OCI-LY1 (cell line): Measurements from ENCODE around the gene LRRC72.

ENCODE experiments used
- H2AFZ ChIP-seq: fragments of 200-600 bp; sonication (generic), shearing (Covaris generic); 2 replicates; pipeline ENCODE4 v1.6.0; 2014; ENCODE audit warnings: antibody characterized with exemption, mild to moderate bottlenecking, low read length
- H3F3A ChIP-seq: fragments of 200-600 bp; sonication (generic), shearing (Covaris generic); 2 replicates; pipeline ENCODE4 v1.6.0; 2014; ENCODE audit warnings: mild to moderate bottlenecking, antibody characterized with exemption, low read length, moderate library complexity; ENCODE audit not compliant: insufficient read depth
- H3K27ac ChIP-seq: fragments of 200-600 bp; sonication (generic); 2 replicates; pipeline ENCODE4 v1.5.1; 2014; ENCODE audit warnings: low read length, mixed run types, mild to moderate bottlenecking, low read depth; ENCODE audit not compliant: poor library complexity, severe bottlenecking
- H3K27me3 ChIP-seq: fragments of 200-600 bp; sonication (generic); 2 replicates; pipeline ENCODE4 v1.6.0; 2014; ENCODE audit warnings: antibody characterized with exemption, mild to moderate bottlenecking, low read length, moderate library complexity; ENCODE audit not compliant: insufficient read depth
- H3K36me3 ChIP-seq: fragments of 200-600 bp; sonication (generic); 2 replicates; pipeline ENCODE4 v1.6.1; 2014; ENCODE audit warnings: mild to moderate bottlenecking, antibody characterized with exemption, low read length, moderate library complexity, mixed read lengths; ENCODE audit not compliant: insufficient read depth
- H3K4me1 ChIP-seq: fragments of 200-600 bp; sonication (generic); 2 replicates; pipeline ENCODE4 v1.5.1; 2014; ENCODE audit warnings: mild to moderate bottlenecking, low read length, moderate library complexity; ENCODE audit not compliant: insufficient read depth, severe bottlenecking
- H3K4me2 ChIP-seq: fragments of 200-600 bp; sonication (generic), shearing (Covaris generic); 2 replicates; pipeline ENCODE4 v1.6.1; 2014; ENCODE audit warnings: low read length
- H3K4me3 ChIP-seq: fragments of 200-600 bp; sonication (generic); 2 replicates; pipeline ENCODE4 v1.5.1; 2014; ENCODE audit warnings: low read length, low read depth, mild to moderate bottlenecking, mixed read lengths; ENCODE audit not compliant: poor library complexity, severe bottlenecking
- H3K79me2 ChIP-seq: fragments of 200-600 bp; shearing (Covaris generic); 2 replicates; pipeline ENCODE4 v1.6.1; 2016; ENCODE audit warnings: mixed run types, low read length, mixed read lengths; ENCODE audit not compliant: insufficient read depth
- H3K9ac ChIP-seq: fragments of 200-600 bp; sonication (generic), shearing (Covaris generic); 2 replicates; pipeline ENCODE4 v1.6.1; 2014; ENCODE audit warnings: mild to moderate bottlenecking, low read length, mixed read lengths
- H3K9me2 ChIP-seq: fragments of 200-600 bp; sonication (generic), shearing (Covaris generic); 2 replicates; pipeline ENCODE4 v1.6.1; 2014; ENCODE audit warnings: low read depth, mild to moderate bottlenecking, low read length, mixed read lengths
- H3K9me3 ChIP-seq: fragments of 200-600 bp; shearing (Covaris generic); 2 replicates; pipeline ENCODE4 v1.6.1; 2014; ENCODE audit warnings: low read length, mixed read lengths
- H4K20me1 ChIP-seq: fragments of 200-600 bp; sonication (generic), shearing (Covaris generic); 2 replicates; pipeline ENCODE4 v1.6.0; 2016; ENCODE audit warnings: mild to moderate bottlenecking, low read length; ENCODE audit not compliant: insufficient read depth
- EZH2 ChIP-seq: fragments of 200-600 bp; sonication (generic), shearing (Covaris generic); IDR thresholded peaks from 2 replicates; pipeline ENCODE4 v1.8.0; 2017; ENCODE audit warnings: borderline replicate concordance, mixed run types, mild to moderate bottlenecking, antibody characterized with exemption, low read length, moderate library complexity, mixed read lengths
- TF ChIP-seq, protein P1 (sequence below): fragments of 200-600 bp; sonication (generic), shearing (Covaris generic); IDR thresholded peaks from 2 replicates; pipeline ENCODE4 v1.5.1; 2017; ENCODE audit warnings: mild to moderate bottlenecking, antibody characterized with exemption, low read length, moderate library complexity, mixed read lengths

The LRRC72 gene

GRCh38 chr7:16556359-16556758 lies 29.7 kb downstream of the LRRC72 start:
- no peak overlapping the region for H3K4me3 ChIP-seq
- no peaks in the 10 kb centered on the region for H3K9me3 ChIP-seq
- H3K4me1 ChIP-seq = no peaks in the 10 kb centered on the region
- H3K36me3 ChIP-seq = no peaks in the 10 kb centered on the region
- TF ChIP-seq, protein P1, sequence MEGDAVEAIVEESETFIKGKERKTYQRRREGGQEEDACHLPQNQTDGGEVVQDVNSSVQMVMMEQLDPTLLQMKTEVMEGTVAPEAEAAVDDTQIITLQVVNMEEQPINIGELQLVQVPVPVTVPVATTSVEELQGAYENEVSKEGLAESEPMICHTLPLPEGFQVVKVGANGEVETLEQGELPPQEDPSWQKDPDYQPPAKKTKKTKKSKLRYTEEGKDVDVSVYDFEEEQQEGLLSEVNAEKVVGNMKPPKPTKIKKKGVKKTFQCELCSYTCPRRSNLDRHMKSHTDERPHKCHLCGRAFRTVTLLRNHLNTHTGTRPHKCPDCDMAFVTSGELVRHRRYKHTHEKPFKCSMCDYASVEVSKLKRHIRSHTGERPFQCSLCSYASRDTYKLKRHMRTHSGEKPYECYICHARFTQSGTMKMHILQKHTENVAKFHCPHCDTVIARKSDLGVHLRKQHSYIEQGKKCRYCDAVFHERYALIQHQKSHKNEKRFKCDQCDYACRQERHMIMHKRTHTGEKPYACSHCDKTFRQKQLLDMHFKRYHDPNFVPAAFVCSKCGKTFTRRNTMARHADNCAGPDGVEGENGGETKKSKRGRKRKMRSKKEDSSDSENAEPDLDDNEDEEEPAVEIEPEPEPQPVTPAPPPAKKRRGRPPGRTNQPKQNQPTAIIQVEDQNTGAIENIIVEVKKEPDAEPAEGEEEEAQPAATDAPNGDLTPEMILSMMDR = no peak
- TF ChIP-seq EZH2 = no peak
- H3K9me2 ChIP-seq = no peaks in the 10 kb centered on the region
- H3F3A ChIP-seq = no peaks in the 10 kb centered on the region
- no peaks in the 10 kb centered on the region for H4K20me1 ChIP-seq
- no peak overlapping the region for H2AFZ ChIP-seq
- no peaks in the 10 kb centered on the region for H3K27me3 ChIP-seq
- H3K4me2 ChIP-seq = no peak overlapping the region
- H3K79me2 ChIP-seq = no peaks in the 10 kb centered on the region
- H3K9ac ChIP-seq = no peak overlapping the region
- no peak overlapping the region for H3K27ac ChIP-seq

DNA sequence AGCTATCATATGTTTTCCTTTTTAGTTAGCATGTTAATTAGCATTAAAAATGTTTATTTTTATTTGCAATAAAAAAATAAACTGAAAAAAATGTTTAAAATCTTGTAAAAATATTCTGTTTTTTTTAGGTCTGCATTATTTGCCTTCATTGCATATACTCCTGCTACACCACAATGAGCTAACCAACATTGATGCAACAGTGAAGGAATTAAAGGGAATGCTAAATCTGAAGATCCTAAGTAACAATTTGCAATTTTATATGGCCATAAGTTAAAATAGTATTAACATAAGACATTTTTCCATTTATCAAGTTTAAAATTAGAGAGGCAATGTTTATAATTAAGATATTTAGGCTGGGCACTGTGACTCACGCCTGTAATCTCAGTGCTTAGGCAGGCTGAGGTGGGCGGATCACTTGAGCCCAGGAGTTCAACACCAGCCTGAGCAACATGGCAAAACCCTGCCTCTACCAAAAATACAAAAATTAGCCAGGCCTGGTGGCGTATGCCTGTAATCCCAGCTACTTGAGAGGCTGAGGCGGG lies 32.2 kb downstream of the LRRC72 start:
- TF ChIP-seq EZH2 = no peak
- TF ChIP-seq, protein P1 = no peak
- Histone ChIP-seq H3K9me2 (no peaks in the 10 kb centered on the region), H3K4me1 (no peaks in the 10 kb centered on the region)

DNA sequence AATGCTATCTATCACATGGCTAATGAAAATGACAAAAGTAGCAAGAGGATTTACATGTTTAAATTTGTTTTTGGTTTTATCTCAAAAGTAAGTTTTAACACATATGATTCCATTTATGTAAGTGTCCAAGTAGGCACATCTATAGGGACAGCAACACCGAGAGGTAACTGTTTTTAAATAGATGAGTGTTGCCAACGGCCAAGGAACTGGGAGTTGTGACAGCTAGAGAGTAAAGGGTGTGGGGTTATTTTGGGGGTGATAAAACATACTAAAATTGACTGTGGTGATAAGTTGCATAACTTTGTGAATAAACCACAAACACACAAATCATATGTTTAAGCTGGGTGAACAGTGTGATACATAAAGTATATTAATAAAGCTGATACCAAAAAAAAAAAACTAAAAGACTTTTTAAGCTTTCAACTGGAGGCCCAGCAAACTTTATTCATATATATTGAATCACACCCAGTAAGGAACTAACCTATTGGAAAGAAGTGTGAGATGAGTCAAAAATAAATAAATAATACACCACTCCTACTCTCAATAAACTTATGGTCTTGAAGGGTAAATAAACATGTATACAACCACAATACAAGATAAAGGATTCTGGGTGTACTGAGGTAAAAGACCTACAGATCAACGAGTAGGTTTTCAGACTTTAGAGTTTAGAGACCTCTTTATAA lies 33.0 kb downstream of the LRRC72 start:
- no peaks in the 10 kb centered on the region for H3F3A ChIP-seq
- H3K4me3 ChIP-seq = no peak overlapping the region
- H3K27ac ChIP-seq = no peak overlapping the region
- no peaks in the 10 kb centered on the region for H3K4me1 ChIP-seq
- H3K9me3 ChIP-seq = no peaks in the 10 kb centered on the region
- H3K27me3 ChIP-seq = no peaks in the 10 kb centered on the region
- H2AFZ ChIP-seq = no peak overlapping the region
- H4K20me1 ChIP-seq = no peaks in the 10 kb centered on the region
- H3K9me2 ChIP-seq = no peaks in the 10 kb centered on the region
- H3K9ac ChIP-seq = no peak overlapping the region
- no peak overlapping the region for H3K4me2 ChIP-seq
- no peaks in the 10 kb centered on the region for H3K79me2 ChIP-seq
- H3K36me3 ChIP-seq = no peaks in the 10 kb centered on the region
- TF ChIP-seq, protein P1 = no peak
- TF ChIP-seq EZH2 = no peak

More for the DNA sequence above, 32.2 kb downstream of the LRRC72 start:
- Histone ChIP-seq H3K79me2 (no peaks in the 10 kb centered on the region), H4K20me1 (no peaks in the 10 kb centered on the region), H3K9me3 (no peaks in the 10 kb centered on the region), H3K9ac (no peak overlapping the region), H3K36me3 (no peaks in the 10 kb centered on the region), H3K27ac (no peak overlapping the region), H3K27me3 (no peaks in the 10 kb centered on the region), H3F3A (no peaks in the 10 kb centered on the region), H3K4me3 (no peak overlapping the region), H2AFZ (no peak overlapping the region), H3K4me2 (no peak overlapping the region)
